PC-9 (cell line): Measurements from ENCODE around the gene TRABD2B.

Source experiments
- CTCF ChIP-seq: fragments of 200-600 bp; sonication (generic); conservative IDR thresholded peaks from 2 replicates; pipeline ENCODE4 v1.6.1; 2017; ENCODE audit warnings: mixed run types, antibody characterized with exemption, mild to moderate bottlenecking, moderate library complexity
- EZH2 ChIP-seq: fragments of 200-600 bp; sonication (generic); IDR thresholded peaks from 2 replicates; pipeline ENCODE4 v1.8.0; 2017; ENCODE audit warnings: antibody characterized with exemption, low read depth

GRCh38 chr1:47971385-47972160, 25.6 kb downstream of the TRABD2B start:
- no peak for TF ChIP-seq CTCF
- no peak for TF ChIP-seq EZH2
